Right lobe of liver (tissue), 6 donors: ENCODE results near the gene DCP2. TPM values are rescaled to one million over a fixed set of nuclear protein-coding genes. Genes with fewer than 3 reads are reported as not detected.

Experiments
- ATAC-seq, 4 donors: fragments of 200-7000 bp; cut with Tn5 transposase; one replicate each; pipeline ENCODE4 v1.9.1; 2020; ENCODE audit warnings: mild to moderate bottlenecking in 4 of 4, moderate library complexity in 4 of 4
- DNase-seq, 3 donors: peaks; one replicate each; pipeline ENCODE4 v3.0.0-alpha.2; 2020
- H3K27ac ChIP-seq, 3 donors: fragments of 200-600 bp; one replicate each; pipeline ENCODE4 v1.8.0; 2022
- H3K27me3 ChIP-seq, 2 donors: fragments of 200-600 bp; one replicate each; pipeline ENCODE4 v1.8.0; 2022
- H3K36me3 ChIP-seq, 4 donors: fragments of 200-600 bp; sonication (generic) in 1 of 4; one replicate each; pipeline versions ENCODE4 v1.5.1 to v1.8.0; 2017 to 2022; ENCODE audit warnings: control low read depth in 1 of 4
- H3K4me1 ChIP-seq, 4 donors: fragments of 200-600 bp; sonication (generic) in 1 of 4; one replicate each; pipeline versions ENCODE4 v1.5.1 to v1.8.0; 2017 to 2022; ENCODE audit warnings: control low read depth in 1 of 4
- H3K4me3 ChIP-seq, 3 donors: fragments of 200-600 bp; one replicate each; pipeline ENCODE4 v1.8.0; 2022
- H3K9me3 ChIP-seq, 4 donors: fragments of 200-600 bp; sonication (generic) in 1 of 4; one replicate each; pipeline versions ENCODE4 v1.5.1 to v1.8.0; 2017 to 2022; ENCODE audit warnings: control low read depth in 1 of 4
- CTCF ChIP-seq, 4 donors: fragments of 200-600 bp in 3 of 4; fragments of 450-650 bp in 1 of 4; IDR thresholded peaks; one replicate each; pipeline versions ENCODE4 v1.5.1 to v1.8.0; 2016 to 2022; ENCODE audit warnings: antibody characterized with exemption in 4 of 4, mild to moderate bottlenecking in 2 of 4
- POLR2A ChIP-seq: fragments of 450-650 bp; IDR thresholded peaks from one replicate; pipeline ENCODE4 v1.6.1; 2017; ENCODE audit warnings: antibody characterized with exemption, mild to moderate bottlenecking
- WGBS: methylation state at CpG from one replicate; pipeline ENCODE4 v1.1.6; 2018; ENCODE audit warnings: low coverage, low lambda C conversion rate; ENCODE audit not compliant: insufficient coverage; ENCODE audit errors: missing lambda C conversion rate; 5-methylcytosine and 5-hydroxymethylcytosine counted together
- intact Hi-C, 2 donors: fragments of 100-400 bp; cut with DNase I; formaldehyde crosslinking; loops; one replicate each; pipeline versions ENCODE4 v1.11.2 to v1.14.1; 2022
- total RNA-seq, 6 experiments: library from RNA; depleted of rRNA in 2 of 6; stranded (reverse); fragments of >200 nt in 2 of 6; fragmentation: NEBNext Ultra II Directional in 3 of 6; extraction: Animal tissue kit (Norgen Biotek cat#: 25700) in 3 of 6; gene quantifications; one replicate each; pipeline versions ENCODE4 v1.1.0 to v1.2.4, GENCODE V29; 2016 to 2023
- donor health status: DM: no; HTN: yes; CAD: no.
- donor health status: DM: no; HTN: no; CAD: no.
- donor health status: DM: no; HTN: no; CAD: no.
- donor health status: DM: no; HTN: yes; CAD: no.
- donor health status: DM: no; HTN: yes; CAD: no.

The DCP2 gene
- total RNA-seq, 6 experiments from 2014 or later, result 12.0 to 20.8 (median 14.6) TPM

GRCh38 chr5:113052041-113052795 lies 75.6 kb downstream of the DCP2 start:
- H3K27ac ChIP-seq, result no peak overlapping the region
- DNase-seq (no peak), ATAC-seq (no peak)
- H3K4me3 ChIP-seq, result no peak overlapping the region
- intact Hi-C loops, result no loop called here
- H3K9me3 ChIP-seq, result no peaks in the 10 kb centered on the region
- H3K36me3 ChIP-seq, result peaks cover 0 to 73% (median 9%) of the 10 kb centered on the region in 4 donors
- TF ChIP-seq CTCF (IDR thresholded peaks at IDR 0.05) (no peak), POLR2A (no peak)
- no peaks in the 10 kb centered on the region for H3K4me1 ChIP-seq
- whole genome bisulfite sequencing, result 77% methylated on average over 4 of the region's 10 CpGs
- no peaks in the 10 kb centered on the region for H3K27me3 ChIP-seq

- Histone ChIP-seq H3K9me3 (no peaks in the 10 kb centered on the region), H3K27ac (no peak overlapping the region), H3K36me3 (peaks cover 0 to 69% (median 6%) of the 10 kb centered on the region in 4 donors), H3K4me1 (no peaks in the 10 kb centered on the region), H3K4me3 (no peak overlapping the region), H3K27me3 (no peaks in the 10 kb centered on the region)
- intact Hi-C loops, result no loop called here
- ATAC-seq, result peak in 1 of 4 donors; percentile 17
- 78% methylated on average over 5 of the region's 9 CpGs for WGBS
- TF ChIP-seq POLR2A (no peak), CTCF (IDR thresholded peaks at IDR 0.05) (no peak)
- DNase-seq, result no peak
Observed at GRCh38 chr5:113053511-113053995, 77.0 kb downstream of the DCP2 start.

GRCh38 chr5:113054899-113055298 lies 78.3 kb downstream of the DCP2 start:
- no peak for DNase-seq
- no peak overlapping the region for H3K4me3 ChIP-seq
- no peaks in the 10 kb centered on the region for H3K27me3 ChIP-seq
- H3K9me3 ChIP-seq, result no peaks in the 10 kb centered on the region
- H3K27ac ChIP-seq, result no peak overlapping the region
- no peak for TF ChIP-seq CTCF (IDR thresholded peaks at IDR 0.05)
- TF ChIP-seq POLR2A, result no peak
- WGBS, result no CpG with 5 or more reads among the region's 11 CpGs
- H3K36me3 ChIP-seq, result peaks cover 0 to 62% (median 6%) of the 10 kb centered on the region in 4 donors
- no peak for ATAC-seq
- no peaks in the 10 kb centered on the region for H3K4me1 ChIP-seq
- intact Hi-C loops, result no loop called here

GRCh38 chr5:113056988-113057387 lies 80.4 kb downstream of the DCP2 start:
- Histone ChIP-seq H3K4me1 (no peaks in the 10 kb centered on the region), H3K4me3 (no peak overlapping the region), H3K36me3 (peaks cover 0 to 64% (median 9%) of the 10 kb centered on the region in 4 donors), H3K9me3 (no peaks in the 10 kb centered on the region), H3K27me3 (no peaks in the 10 kb centered on the region), H3K27ac (no peak overlapping the region)
- DNase-seq, result no peak
- ATAC-seq, result no peak
- intact Hi-C loops, result no loop called here
- WGBS, result 83% methylated on average over 5 of the region's 5 CpGs
- TF ChIP-seq CTCF (IDR thresholded peaks at IDR 0.05) (no peak), POLR2A (no peak)
